Activated T-cell treated with anti-CD3 and anti-CD28 coated beads, Interleukin-2, amount 50 U/mL, for 4 hours (primary cell): Measurements from ENCODE around the gene CLDN2. TPM values are rescaled to one million over a fixed set of nuclear protein-coding genes. Genes with fewer than 3 reads are reported as not detected.
"Not testable (repeated sequence)": the region's sequence is repeated elsewhere in the genome, so short reads cannot be mapped to it uniquely, and the experiment has no call there.

Experiments used
- ATAC-seq, 2 donors: fragments of 200-7000 bp; cut with Tn5 transposase; one replicate each; pipeline ENCODE4 v1.10.0; 2021
- DNase-seq: peaks from one replicate; pipeline ENCODE4 v3.0.0-alpha.2; 2020
- H3K27me3 Mint-ChIP-seq: one replicate; pipeline ENCODE4 v1.8.0; 2021; ENCODE audit warnings: low read depth, mixed read lengths
- H3K36me3 Mint-ChIP-seq: one replicate; pipeline ENCODE4 v1.8.0; 2022; ENCODE audit warnings: mixed read lengths; ENCODE audit not compliant: insufficient read depth
- H3K4me1 Mint-ChIP-seq: one replicate; pipeline ENCODE4 v1.8.0; 2021; ENCODE audit warnings: low read depth, mixed read lengths
- H3K4me3 Mint-ChIP-seq: one replicate; pipeline ENCODE4 v1.8.0; 2021; ENCODE audit warnings: mild to moderate bottlenecking, moderate library complexity, mixed read lengths
- H3K9me3 Mint-ChIP-seq: one replicate; pipeline ENCODE4 v1.8.0; 2021; ENCODE audit warnings: mixed read lengths
- total RNA-seq, 3 donors: library from RNA; stranded (reverse); gene quantifications; one replicate each; pipeline ENCODE4 v1.2.1, GENCODE V29; 2021

CLDN2 gene
- total RNA-seq, 3 donors from 2014 or later, result not detected

GRCh38 chrX:106963111-106963510 is 42.9 kb downstream of the CLDN2 start:
- Mint-ChIP-seq H3K36me3 (peaks cover 22% of the 10 kb centered on the region), H3K4me1 (no peaks in the 10 kb centered on the region), H3K4me3 (no peak overlapping the region), H3K9me3 (no peaks in the 10 kb centered on the region), H3K27me3 (no peaks in the 10 kb centered on the region)
- no peak for ATAC-seq
- DNase-seq, result no peak

GRCh38 chrX:106964290-106964689 is 44.1 kb downstream of the CLDN2 start:
- no peaks in the 10 kb centered on the region for H3K4me1 Mint-ChIP-seq
- DNase-seq, result no peak
- no peaks in the 10 kb centered on the region for H3K27me3 Mint-ChIP-seq
- no peak overlapping the region for H3K4me3 Mint-ChIP-seq
- no peak for ATAC-seq
- no peaks in the 10 kb centered on the region for H3K9me3 Mint-ChIP-seq
- peaks cover 28% of the 10 kb centered on the region for H3K36me3 Mint-ChIP-seq

- H3K27me3 Mint-ChIP-seq, DNase-seq, H3K4me3 Mint-ChIP-seq, ATAC-seq, H3K4me1 Mint-ChIP-seq, H3K9me3 Mint-ChIP-seq: not testable (repeated sequence)
- H3K36me3 Mint-ChIP-seq, result peaks cover 28% of the 10 kb centered on the region
Measured at GRCh38 chrX:106966547-106966946, 46.3 kb downstream of the CLDN2 start.

- H3K36me3 Mint-ChIP-seq, result peaks cover 20% of the 10 kb centered on the region
- ATAC-seq, result no peak
- no peaks in the 10 kb centered on the region for H3K27me3 Mint-ChIP-seq
- no peaks in the 10 kb centered on the region for H3K4me1 Mint-ChIP-seq
- H3K4me3 Mint-ChIP-seq, result no peak overlapping the region
- no peak for DNase-seq
- no peaks in the 10 kb centered on the region for H3K9me3 Mint-ChIP-seq
Measured at GRCh38 chrX:106972896-106973295, 52.7 kb downstream of the CLDN2 start.

- DNase-seq, result no peak
- Mint-ChIP-seq H3K4me3 (no peak overlapping the region), H3K27me3 (no peaks in the 10 kb centered on the region), H3K9me3 (no peaks in the 10 kb centered on the region), H3K36me3 (peaks cover 20% of the 10 kb centered on the region), H3K4me1 (no peaks in the 10 kb centered on the region)
- no peak for ATAC-seq
Measured at GRCh38 chrX:106973433-106974149, 53.4 kb downstream of the CLDN2 start.

GRCh38 chrX:106976416-106976815 is 56.2 kb downstream of the CLDN2 start:
- Mint-ChIP-seq H3K27me3 (no peaks in the 10 kb centered on the region), H3K36me3 (peaks cover 12% of the 10 kb centered on the region), H3K4me1 (no peaks in the 10 kb centered on the region), H3K4me3 (no peak overlapping the region), H3K9me3 (no peaks in the 10 kb centered on the region)
- no peak for DNase-seq
- no peak for ATAC-seq

Other genes starting within 250 kb of the CLDN2 start
- gene RNF128, start 193.7 kb upstream of the CLDN2 start, total RNA-seq, result under 1 TPM in 1 of 3 donors, not detected in 2; 0.08 TPM
- gene TBC1D8B, start 117.7 kb upstream of the CLDN2 start, total RNA-seq, result under 1 TPM; 0.18 to 0.61 (median 0.43) TPM
- not detected for gene RIPPLY1, start 17.1 kb upstream of the CLDN2 start, total RNA-seq
- gene MORC4, start 79.8 kb downstream of the CLDN2 start, total RNA-seq, result 1 to 10 TPM; 5.3 to 6.6 (median 6.6) TPM
- 10 to 100 TPM in 2 of 3 donors, 1 to 10 TPM in 1; 8.0 to 11.7 (median 10.6) TPM for gene RBM41, start 198.4 kb downstream of the CLDN2 start, total RNA-seq